Muscle layer of duodenum (tissue), 2 donors: Measurements from ENCODE around the gene SMARCB1.

Experiments used
- H3K27ac ChIP-seq: one replicate; pipeline ENCODE4 v1.7.0; 2013; ENCODE audit warnings: mild to moderate bottlenecking, low read length
- H3K27me3 ChIP-seq: one replicate; pipeline ENCODE4 v1.7.0; 2013; ENCODE audit warnings: low read depth, mild to moderate bottlenecking, control low read depth, low read length
- H3K36me3 ChIP-seq, 2 donors: one replicate each; pipeline ENCODE4 v1.7.0; 2013; ENCODE audit warnings: low read length in 2 of 2, control low read depth in 1 of 2, mild to moderate bottlenecking in 1 of 2; ENCODE audit not compliant: insufficient read depth in 2 of 2, control insufficient read depth in 1 of 2
- H3K4me1 ChIP-seq, 2 donors: one replicate each; pipeline ENCODE4 v1.7.0; 2013; ENCODE audit warnings: low read length in 2 of 2, mild to moderate bottlenecking in 2 of 2, control low read depth in 1 of 2, moderate library complexity in 1 of 2; ENCODE audit not compliant: insufficient read depth in 2 of 2, control insufficient read depth in 1 of 2
- H3K4me3 ChIP-seq, 2 donors: one replicate each; pipeline ENCODE4 v1.7.0; 2013; ENCODE audit warnings: low read length in 2 of 2, low read depth in 1 of 2, mild to moderate bottlenecking in 1 of 2
- H3K9me3 ChIP-seq, 2 donors: one replicate each; pipeline ENCODE4 v1.7.0; 2013; ENCODE audit warnings: low read length in 2 of 2, control low read depth in 1 of 2, mild to moderate bottlenecking in 1 of 2; ENCODE audit not compliant: control insufficient read depth in 1 of 2
- donor health status: healthy.

Gene SMARCB1

DNA sequence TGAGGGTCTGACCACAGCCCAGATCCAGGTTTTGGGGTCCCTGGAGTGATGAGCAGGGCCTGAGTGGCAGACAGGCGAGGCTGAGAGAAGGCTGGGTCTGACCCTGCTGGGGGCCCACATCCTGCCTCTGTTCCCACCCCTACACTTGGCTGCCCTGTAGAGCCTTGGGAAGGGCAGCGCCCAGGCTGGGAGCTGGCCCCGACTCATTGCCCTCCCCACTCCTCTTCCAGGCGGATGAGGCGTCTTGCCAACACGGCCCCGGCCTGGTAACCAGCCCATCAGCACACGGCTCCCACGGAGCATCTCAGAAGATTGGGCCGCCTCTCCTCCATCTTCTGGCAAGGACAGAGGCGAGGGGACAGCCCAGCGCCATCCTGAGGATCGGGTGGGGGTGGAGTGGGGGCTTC, 47.1 kb downstream of the SMARCB1 start:
- Histone ChIP-seq H3K4me3 (no peak overlapping the region), H3K27ac (no peak overlapping the region), H3K27me3 (no peaks in the 10 kb centered on the region), H3K4me1 (peaks cover 0 to 8% of the 10 kb centered on the region in 2 donors), H3K36me3 (peaks cover 33 to 52% of the 10 kb centered on the region in 2 donors), H3K9me3 (no peaks in the 10 kb centered on the region)

DNA sequence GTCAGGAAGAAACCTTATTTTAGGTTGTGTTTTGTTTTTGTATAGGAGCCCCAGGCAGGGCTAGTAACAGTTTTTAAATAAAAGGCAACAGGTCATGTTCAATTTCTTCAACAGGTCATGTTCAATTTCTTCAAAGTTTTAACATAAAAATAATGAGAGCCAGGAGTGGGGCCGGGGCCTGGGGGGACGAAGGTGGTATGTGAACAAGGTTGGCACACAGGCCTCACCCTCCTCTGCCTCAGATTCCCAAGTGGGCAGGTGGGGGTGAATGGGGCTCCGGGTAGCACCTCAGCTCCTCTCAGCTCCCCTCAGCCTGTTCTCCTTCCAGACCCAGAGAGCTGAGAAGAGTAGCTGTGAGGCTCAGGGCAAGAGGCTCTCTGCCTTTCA, 47.6 kb downstream of the SMARCB1 start:
- no peaks in the 10 kb centered on the region for H3K27me3 ChIP-seq
- H3K4me1 ChIP-seq, result peaks cover 0 to 11% of the 10 kb centered on the region in 2 donors
- H3K9me3 ChIP-seq, result no peaks in the 10 kb centered on the region
- no peak overlapping the region for H3K27ac ChIP-seq
- no peak overlapping the region for H3K4me3 ChIP-seq
- peaks cover 28 to 47% of the 10 kb centered on the region in 2 donors for H3K36me3 ChIP-seq

DNA sequence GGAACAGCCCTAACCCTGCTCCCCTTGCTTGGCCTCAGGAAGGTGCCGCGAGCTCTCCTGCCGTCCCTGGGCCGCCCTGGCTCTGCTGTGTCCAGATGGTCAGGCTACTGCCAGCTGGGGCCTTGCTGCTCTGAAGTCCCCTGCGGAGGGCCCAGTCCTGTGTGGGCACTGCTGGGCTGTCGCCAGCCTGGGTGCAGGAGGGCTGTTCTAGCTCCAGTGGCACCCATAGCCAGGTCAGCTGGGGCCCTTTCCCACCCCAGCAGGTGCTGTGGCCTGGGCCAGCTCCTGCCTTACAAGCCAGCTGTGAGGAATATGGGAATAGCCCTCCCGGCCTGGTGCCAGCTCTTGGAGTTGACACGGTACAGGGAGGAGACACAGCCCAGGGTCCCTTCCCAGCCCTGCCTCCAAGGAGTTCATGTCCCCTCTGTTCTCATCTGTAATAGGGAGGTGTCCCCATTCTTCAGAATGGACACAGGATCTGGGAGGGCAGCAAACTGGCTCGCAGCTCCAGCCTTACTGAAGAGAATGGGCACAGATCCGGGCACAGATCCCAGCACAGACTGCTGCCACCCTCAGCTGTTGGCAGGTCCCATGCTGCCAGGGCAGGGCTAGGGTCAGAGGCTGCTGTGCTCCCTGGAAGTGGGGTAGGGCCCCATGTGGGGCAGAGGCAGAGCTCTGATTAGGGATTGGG, 48.2 kb downstream of the SMARCB1 start:
- H3K36me3 ChIP-seq, result peaks cover 23 to 42% of the 10 kb centered on the region in 2 donors
- no peaks in the 10 kb centered on the region for H3K9me3 ChIP-seq
- no peak overlapping the region for H3K27ac ChIP-seq
- H3K27me3 ChIP-seq, result no peaks in the 10 kb centered on the region
- H3K4me3 ChIP-seq, result no peak overlapping the region
- peaks cover 0 to 16% of the 10 kb centered on the region in 2 donors for H3K4me1 ChIP-seq

DNA sequence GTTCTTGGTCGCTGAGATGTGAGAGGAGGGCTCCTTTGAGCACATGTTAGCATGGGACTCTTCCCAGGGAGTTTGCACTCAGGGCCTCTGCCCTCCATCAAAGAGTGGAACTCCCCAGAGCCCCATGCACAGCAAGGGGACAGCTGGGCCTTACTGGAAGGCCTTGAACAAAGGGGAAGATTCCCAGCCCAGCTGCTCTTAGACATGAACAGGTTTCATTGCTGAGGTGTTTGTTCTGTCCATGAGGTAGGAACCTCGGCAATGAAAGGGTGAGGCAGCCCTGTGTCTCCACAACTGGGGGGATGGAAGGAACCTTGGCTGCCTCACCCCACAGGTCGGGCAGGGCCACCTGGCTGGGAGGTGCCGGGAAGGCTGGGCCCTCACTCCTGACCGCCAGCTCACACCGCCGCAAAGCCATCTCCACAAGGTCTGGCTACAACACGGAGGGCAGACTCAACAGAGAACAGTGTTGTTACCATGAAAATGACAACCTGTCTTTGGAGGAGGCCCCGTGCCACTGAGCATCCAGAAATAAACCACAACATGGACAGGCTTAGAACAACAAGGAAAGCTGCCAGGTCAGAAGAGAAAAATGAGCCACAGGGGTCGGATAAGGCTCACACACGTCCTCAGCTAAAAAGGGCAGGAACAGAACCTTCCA, 48.8 kb downstream of the SMARCB1 start:
- Histone ChIP-seq H3K27ac (no peak overlapping the region), H3K36me3 (peaks cover 22 to 39% of the 10 kb centered on the region in 2 donors), H3K9me3 (no peaks in the 10 kb centered on the region), H3K4me1 (peaks cover 0 to 16% of the 10 kb centered on the region in 2 donors), H3K4me3 (no peak overlapping the region), H3K27me3 (no peaks in the 10 kb centered on the region)

DNA sequence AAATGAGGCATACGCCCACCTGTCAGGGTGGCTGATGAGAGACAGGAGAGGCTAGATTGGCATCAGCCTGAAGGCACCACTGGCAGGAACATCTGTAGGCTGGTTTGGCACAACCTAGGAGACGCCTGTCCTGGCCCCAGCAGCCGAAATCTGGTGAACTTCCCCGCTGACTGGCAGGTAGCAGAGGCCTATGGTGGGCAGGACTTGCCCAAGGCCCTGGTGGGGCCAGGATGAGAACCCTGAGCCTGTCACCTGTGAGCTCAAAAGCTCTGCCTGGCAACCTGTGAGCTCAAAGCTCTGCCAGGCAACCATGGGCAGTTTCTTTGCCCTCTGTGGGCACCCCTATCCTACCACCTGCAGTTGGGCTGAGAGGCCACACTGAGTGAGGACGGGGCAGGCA, 49.5 kb downstream of the SMARCB1 start:
- H3K4me1 ChIP-seq, result peaks cover 0 to 16% of the 10 kb centered on the region in 2 donors
- H3K27me3 ChIP-seq, result no peaks in the 10 kb centered on the region
- no peak overlapping the region for H3K27ac ChIP-seq
- H3K36me3 ChIP-seq, result peaks cover 22 to 39% of the 10 kb centered on the region in 2 donors
- no peaks in the 10 kb centered on the region for H3K9me3 ChIP-seq
- no peak overlapping the region for H3K4me3 ChIP-seq

DNA sequence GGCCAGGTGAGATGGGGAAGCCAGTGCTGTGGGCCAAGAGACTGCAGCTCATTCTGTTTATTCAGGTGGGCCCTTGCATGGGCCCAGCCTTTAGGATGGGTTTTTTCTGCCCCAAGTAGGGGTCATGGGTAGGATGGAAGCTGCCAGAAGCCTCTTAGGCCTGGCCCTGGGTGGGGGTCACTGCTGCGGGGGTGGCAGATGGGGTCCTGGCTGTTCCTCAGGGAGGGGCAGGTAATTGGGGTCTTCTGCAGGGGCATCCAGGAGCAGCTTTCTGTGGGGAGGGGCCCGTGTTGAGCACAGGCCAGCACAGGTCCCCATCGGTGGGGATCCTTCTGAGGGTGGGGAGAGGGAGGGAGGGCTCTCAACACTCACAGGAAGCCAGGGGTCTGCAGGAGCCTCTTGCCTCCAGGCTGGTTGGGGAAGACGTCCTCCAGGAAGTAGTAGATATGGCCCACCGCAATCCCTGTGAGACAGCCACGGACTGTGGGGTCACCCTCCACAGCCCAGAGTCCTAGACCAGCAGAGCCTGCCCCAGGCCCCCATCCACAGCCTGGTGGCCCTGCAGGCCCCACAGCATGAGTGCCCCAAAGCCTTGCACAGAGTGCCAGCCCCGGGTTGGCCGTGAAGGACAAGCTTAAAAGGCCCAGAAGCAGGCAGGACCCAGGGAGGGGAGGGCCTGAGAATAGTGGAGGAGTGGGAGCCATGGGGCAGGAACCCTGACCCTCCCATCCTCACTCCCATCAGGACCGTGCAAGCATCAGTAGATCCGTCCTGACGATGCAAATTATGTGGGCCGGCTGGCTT, 50.1 kb downstream of the SMARCB1 start:
- no peaks in the 10 kb centered on the region for H3K9me3 ChIP-seq
- H3K36me3 ChIP-seq, result peaks cover 22 to 39% of the 10 kb centered on the region in 2 donors
- no peak overlapping the region for H3K27ac ChIP-seq
- H3K4me1 ChIP-seq, result peaks cover 0 to 16% of the 10 kb centered on the region in 2 donors
- H3K27me3 ChIP-seq, result no peaks in the 10 kb centered on the region
- H3K4me3 ChIP-seq, result no peak overlapping the region

DNA sequence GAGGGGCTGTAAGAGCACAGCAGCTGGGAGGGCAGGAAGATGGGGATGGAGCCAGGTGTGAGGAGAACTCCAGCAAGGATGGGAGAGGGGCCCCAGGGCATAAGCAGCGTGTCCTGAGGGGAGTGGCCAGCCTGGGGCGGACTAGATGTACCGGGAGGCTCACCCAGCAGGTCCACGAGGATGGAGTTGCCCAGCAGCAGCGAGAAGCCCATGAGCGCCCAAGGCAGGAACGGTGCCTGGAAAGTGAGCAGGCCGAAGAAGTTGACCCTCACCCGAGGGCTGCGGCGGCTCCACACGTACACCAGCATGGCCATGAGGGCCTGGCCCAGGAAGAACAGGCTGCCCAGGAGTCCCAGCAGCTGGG, 50.7 kb downstream of the SMARCB1 start:
- no peak overlapping the region for H3K27ac ChIP-seq
- no peaks in the 10 kb centered on the region for H3K27me3 ChIP-seq
- H3K4me3 ChIP-seq, result no peak overlapping the region
- H3K4me1 ChIP-seq, result peaks cover 0 to 16% of the 10 kb centered on the region in 2 donors
- no peaks in the 10 kb centered on the region for H3K9me3 ChIP-seq
- peaks cover 22 to 37% of the 10 kb centered on the region in 2 donors for H3K36me3 ChIP-seq

DNA sequence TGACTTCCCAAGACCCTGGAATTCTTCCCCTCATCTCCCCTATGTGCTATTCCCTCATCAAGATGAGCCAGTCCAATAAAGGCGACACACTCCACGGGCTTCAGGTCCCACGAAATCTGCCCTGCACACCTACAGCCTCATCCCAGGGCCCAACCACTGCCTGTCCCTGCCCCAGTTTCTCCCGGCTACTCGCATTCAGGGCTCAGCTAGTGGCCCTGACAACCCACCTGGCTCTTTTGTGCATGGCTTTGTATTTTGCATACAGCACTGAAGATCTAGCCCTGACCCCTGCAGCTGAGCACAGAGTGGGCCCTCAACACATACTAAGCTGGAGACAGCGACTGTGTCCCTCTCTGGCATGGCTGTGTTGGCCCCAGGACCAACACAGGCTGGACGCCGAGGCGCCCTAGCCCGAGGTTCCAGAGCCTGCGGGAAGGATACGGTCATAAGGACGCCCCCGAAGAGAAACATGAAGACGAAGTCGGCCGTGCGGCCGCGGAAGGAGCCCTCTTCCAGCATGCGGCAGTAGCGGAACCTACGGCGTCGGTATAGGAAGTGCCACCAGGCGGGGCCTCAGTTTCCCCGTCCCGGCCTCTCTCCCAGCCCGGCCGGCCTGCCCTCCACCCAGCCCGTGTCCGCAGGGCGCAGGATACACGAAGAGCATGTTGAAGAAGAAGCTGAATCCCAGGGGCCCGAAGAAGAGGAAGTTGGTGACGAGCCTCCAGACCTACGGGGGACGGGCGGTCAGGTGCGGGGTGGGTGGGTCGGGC, 51.3 kb downstream of the SMARCB1 start:
- Histone ChIP-seq H3K27ac (no peak overlapping the region), H3K36me3 (peaks cover 22 to 31% of the 10 kb centered on the region in 2 donors), H3K4me3 (peak overlapping the region; percentile 15 to 71), H3K4me1 (peaks cover 0 to 16% of the 10 kb centered on the region in 2 donors), H3K9me3 (no peaks in the 10 kb centered on the region), H3K27me3 (no peaks in the 10 kb centered on the region)

DNA sequence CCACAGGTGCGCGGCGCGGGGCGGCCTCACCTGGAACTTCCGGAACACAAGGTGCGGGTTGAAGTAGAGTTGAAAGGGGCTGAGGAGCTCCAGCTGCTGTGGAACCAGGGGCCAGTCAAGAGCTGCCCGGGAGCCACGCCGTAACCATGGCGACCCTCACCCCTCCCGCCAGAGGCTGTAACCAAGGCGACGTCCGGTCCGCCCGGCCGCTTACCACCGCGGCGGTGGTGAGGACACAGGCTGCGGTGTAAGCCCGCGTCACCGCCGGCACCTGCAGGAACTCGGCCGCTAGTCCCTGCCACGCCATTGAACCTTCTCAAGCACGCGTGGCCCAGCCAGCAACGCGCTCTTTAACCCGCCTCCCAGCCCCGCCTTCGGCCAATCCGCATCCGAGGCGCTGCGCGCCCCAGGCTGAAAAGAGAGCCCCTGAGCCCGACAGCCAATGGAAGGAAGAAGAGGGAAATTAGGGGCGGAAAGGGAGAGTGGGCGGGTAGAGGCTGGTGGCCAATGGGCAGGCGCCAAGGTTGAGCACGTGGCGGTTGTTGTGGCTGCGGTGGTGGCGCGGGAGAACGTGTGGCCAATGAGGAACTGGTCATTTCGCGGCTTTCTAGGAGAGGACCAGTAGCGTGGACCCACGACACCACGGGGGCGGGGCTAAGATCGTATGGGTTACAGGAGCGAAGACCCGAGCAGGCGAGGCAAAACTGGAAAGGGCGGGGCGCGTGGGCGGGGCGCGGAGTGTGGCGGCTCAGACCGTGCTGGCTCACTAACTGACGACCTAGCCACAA, 52.1 kb downstream of the SMARCB1 start, which contains the start of gene DERL3:
DERL3 (minus strand) TSS at position 326 of the 788 bp plus-strand sequence; CDS start at position 307, 19 bp downstream.
- H3K27me3 ChIP-seq, result no peaks in the 10 kb centered on the region
- no peak within 1 kb of the TSS for H3K27ac ChIP-seq
- H3K36me3 ChIP-seq, result peaks cover 17 to 23% of the 10 kb centered on the region in 2 donors
- peak within 1 kb of the TSS; percentile 56 to 71 for H3K4me3 ChIP-seq
- peaks cover 0 to 16% of the 10 kb centered on the region in 2 donors for H3K4me1 ChIP-seq
- no peaks in the 10 kb centered on the region for H3K9me3 ChIP-seq

DNA sequence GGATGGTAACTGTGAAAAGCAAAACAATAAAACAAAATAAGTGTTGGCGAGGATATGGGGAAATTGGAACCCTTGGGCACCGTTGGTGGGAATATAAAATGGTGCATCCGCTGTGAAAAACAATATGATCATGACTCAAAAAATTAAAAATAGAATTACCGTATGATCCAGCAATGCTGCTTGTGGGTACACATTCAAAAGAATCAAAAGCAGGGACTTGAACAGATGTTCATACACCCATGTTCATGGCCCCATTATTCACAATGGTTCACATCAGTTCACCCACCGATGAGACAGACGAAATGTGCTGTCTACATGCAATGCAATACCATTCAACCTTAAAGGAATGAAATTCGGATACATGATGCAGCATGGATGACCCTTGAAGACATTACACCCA, 53.3 kb downstream of the SMARCB1 start:
- Histone ChIP-seq H3K4me3 (no peak overlapping the region), H3K27me3 (no peaks in the 10 kb centered on the region), H3K27ac (no peak overlapping the region), H3K36me3 (peaks cover 7 to 14% of the 10 kb centered on the region in 2 donors), H3K9me3 (no peaks in the 10 kb centered on the region), H3K4me1 (peaks cover 0 to 22% of the 10 kb centered on the region in 2 donors)
